ENCODE results near the gene DUSP6. TPM values are rescaled to one million over a fixed set of nuclear protein-coding genes. Genes with fewer than 3 reads are reported as not detected.

DUSP6 gene
- total and polyA plus RNA-seq, 2 of the 8 experiments (the other 6 are each of a cell fraction or from before 2014, with no cell fraction given), result 99.3 to 179 TPM

DNA sequence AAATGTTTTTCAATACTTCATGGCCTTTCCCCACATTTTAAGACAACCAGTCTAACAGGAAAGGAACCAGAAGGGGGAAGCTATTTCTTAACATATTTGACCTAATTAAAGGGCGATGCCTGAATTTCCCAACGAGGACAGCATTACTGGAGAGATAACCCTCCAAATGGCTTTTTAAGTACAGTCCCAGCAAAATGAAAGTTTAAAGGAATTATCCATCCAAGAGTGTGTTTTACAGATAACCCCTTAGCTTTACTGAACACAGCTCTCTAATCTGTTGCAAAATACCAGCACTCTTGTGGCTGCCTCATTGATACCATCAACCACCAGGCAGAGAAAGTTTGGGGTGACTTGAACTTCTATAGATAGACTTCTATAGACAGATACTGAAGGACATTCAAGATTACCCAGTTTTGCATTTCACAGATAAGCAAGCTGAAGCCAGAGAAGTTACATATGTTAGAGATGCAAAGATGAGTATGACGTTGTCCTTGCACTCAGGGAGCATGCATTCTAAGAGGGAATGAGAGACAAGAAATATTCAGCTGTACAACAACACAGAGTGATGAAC lies 41.3 kb upstream of the DUSP6 start:
- Histone ChIP-seq H3K14ac (ENCODE audit: insufficient read length) (no peak overlapping the region), H4K91ac (replicated peaks; ENCODE audit: insufficient read length, low read length) (no peak overlapping the region), H2BK5ac (ENCODE audit: low read depth, low read length) (no peak overlapping the region), H2BK120ac (replicated peaks; ENCODE audit: low read depth, low read length) (no peak overlapping the region), H3K23me2 (ENCODE audit: low read depth, low read length) (0 out of 2 replicates have a peak, but pooled peaks cover 1% of the 10 kb centered on the region), H2BK12ac (ENCODE audit: low read depth, low read length) (no peak overlapping the region), H3K27me3 (replicated peaks in 1 of 4; ENCODE audit: control insufficient read depth in 3 of 4, extremely low read depth in 1 of 4, insufficient read depth in 3 of 4, low read length in 3 of 4) (no peaks in the 10 kb centered on the region), H4K8ac (ENCODE audit: extremely low read depth, insufficient read depth, low read length) (no peak overlapping the region), H2BK15ac (ENCODE audit: low read length) (no peak overlapping the region), H3K18ac (ENCODE audit: extremely low read depth, low read length) (no peak overlapping the region), H3K4ac (replicated peaks; ENCODE audit: insufficient read length, low read depth, low read length) (no peak overlapping the region), H3K36me3 (ENCODE audit: control insufficient read depth in 2 of 4, insufficient read depth in 4 of 4, low read length in 3 of 4) (no peaks in the 10 kb centered on the region), H3K23ac (ENCODE audit: insufficient read length) (no peak overlapping the region), H3K9me3 (ENCODE audit: insufficient read depth in 2 of 2, low read depth in 1 of 2, low read length in 1 of 2) (no peaks in the 10 kb centered on the region), H3K56ac (replicated peaks; ENCODE audit: insufficient read length, low read depth, low read length) (no peak overlapping the region), H3K4me1 (replicated peaks in 1 of 4; ENCODE audit: control insufficient read depth in 3 of 4, insufficient read depth in 4 of 4, low read length in 3 of 4) (no peaks in the 10 kb centered on the region), H2BK20ac (ENCODE audit: low read length) (no peak overlapping the region), H2AFZ (ENCODE audit: low read length) (no peak overlapping the region), H3K4me2 (ENCODE audit: insufficient read depth in 1 of 2, low read depth in 2 of 2, low read length in 2 of 2) (no peak overlapping the region), H3K27ac (ENCODE audit: low read depth, low read length) (no peak overlapping the region), H4K20me1 (replicated peaks in 1 of 2; ENCODE audit: control insufficient read depth in 1 of 2, insufficient read depth in 2 of 2, low read length in 2 of 2) (no peaks in the 10 kb centered on the region), H2AK5ac (ENCODE audit: low read depth, low read length) (no peak overlapping the region), H3K79me2 (ENCODE audit: control insufficient read depth in 1 of 2, insufficient read depth in 2 of 2, low read length in 2 of 2) (no peaks in the 10 kb centered on the region), H4K5ac (ENCODE audit: insufficient read length, low read depth, low read length) (no peak overlapping the region), H3K79me1 (ENCODE audit: low read depth, low read length) (no peaks in the 10 kb centered on the region), H3K9ac (replicated peaks in 1 of 4; ENCODE audit: extremely low read depth in 1 of 4, low read depth in 3 of 4, low read length in 3 of 4) (no peak overlapping the region), H3K4me3 (ENCODE audit: extremely low read depth in 1 of 4, insufficient read depth in 2 of 4, low read depth in 3 of 4, low read length in 4 of 4) (no peak overlapping the region)
- DNase-seq (ENCODE audit: low read depth in 1 of 2, low spot score in 2 of 2) (no peak), FAIRE-seq (no peak)
- 94% methylated on average over 3 of the region's 3 CpGs; no CpG with 5 or more reads in 1 of the 2 experiments for WGBS, 2 experiments (ENCODE audit: extremely low coverage in 1 of 2, insufficient coverage in 1 of 2, insufficient read length in 1 of 2, insufficient replicate concordance in 2 of 2, low coverage in 1 of 2, low lambda C conversion rate in 2 of 2, missing lambda C conversion rate in 1 of 2)
- ChIA-PET CTCF (ENCODE audit: partially characterized antibody) (interaction anchor here (0.8 kb wide), 1 partner anchor 68 kb away, joined by 3 read pairs; no protein-coding TSS in a partner anchor), POLR2A (ENCODE audit: partially characterized antibody) (interaction anchor here (1.0 to 3.8 kb wide), 2 partner anchors 9 to 41 kb away, joined by 3 to 17 read pairs; partner anchors contain the start of gene DUSP6)
- TF ChIP-seq TAF7 (optimal IDR thresholded peaks at IDR 0.05; ENCODE audit: borderline replicate concordance, low read depth, low read length), result no peak
- TF ChIP-seq EZH2 (IDR thresholded peaks at IDR 0.05; ENCODE audit: low read depth, low read length, severe bottlenecking), result no peak
- TF ChIP-seq ZNF274 (IDR thresholded peaks at IDR 0.05; ENCODE audit: borderline replicate concordance, extremely low read depth, low read length), result no peak
- TF ChIP-seq, protein P1, sequence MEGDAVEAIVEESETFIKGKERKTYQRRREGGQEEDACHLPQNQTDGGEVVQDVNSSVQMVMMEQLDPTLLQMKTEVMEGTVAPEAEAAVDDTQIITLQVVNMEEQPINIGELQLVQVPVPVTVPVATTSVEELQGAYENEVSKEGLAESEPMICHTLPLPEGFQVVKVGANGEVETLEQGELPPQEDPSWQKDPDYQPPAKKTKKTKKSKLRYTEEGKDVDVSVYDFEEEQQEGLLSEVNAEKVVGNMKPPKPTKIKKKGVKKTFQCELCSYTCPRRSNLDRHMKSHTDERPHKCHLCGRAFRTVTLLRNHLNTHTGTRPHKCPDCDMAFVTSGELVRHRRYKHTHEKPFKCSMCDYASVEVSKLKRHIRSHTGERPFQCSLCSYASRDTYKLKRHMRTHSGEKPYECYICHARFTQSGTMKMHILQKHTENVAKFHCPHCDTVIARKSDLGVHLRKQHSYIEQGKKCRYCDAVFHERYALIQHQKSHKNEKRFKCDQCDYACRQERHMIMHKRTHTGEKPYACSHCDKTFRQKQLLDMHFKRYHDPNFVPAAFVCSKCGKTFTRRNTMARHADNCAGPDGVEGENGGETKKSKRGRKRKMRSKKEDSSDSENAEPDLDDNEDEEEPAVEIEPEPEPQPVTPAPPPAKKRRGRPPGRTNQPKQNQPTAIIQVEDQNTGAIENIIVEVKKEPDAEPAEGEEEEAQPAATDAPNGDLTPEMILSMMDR (IDR thresholded peaks at IDR 0.05; ENCODE audit: control extremely low read depth in 1 of 3, insufficient read depth in 1 of 3, low read depth in 1 of 3, low read length in 3 of 3), result no peak
- no peak for TF ChIP-seq JUND (IDR thresholded peaks at IDR 0.05; ENCODE audit: low read length)
- no peak for TF ChIP-seq SRF (IDR thresholded peaks at IDR 0.05; ENCODE audit: low read depth, low read length)
- no peak for TF ChIP-seq POU5F1 (IDR thresholded peaks at IDR 0.05; ENCODE audit: low read depth, low read length)
- TF ChIP-seq CTBP2 (IDR thresholded peaks at IDR 0.05; ENCODE audit: borderline replicate concordance, insufficient read depth, insufficient read length, low read length), result no peak
- no peak for TF ChIP-seq NANOG (IDR thresholded peaks at IDR 0.05; ENCODE audit: insufficient read depth, low read depth, low read length, poor library complexity, severe bottlenecking)
- TF ChIP-seq MAFK (IDR thresholded peaks at IDR 0.05; ENCODE audit: low read depth, low read length), result no peak
- TF ChIP-seq SIX5 (IDR thresholded peaks at IDR 0.05; ENCODE audit: low read depth, low read length), result no peak
